Measurements from ENCODE around the gene SPATA21.

SPATA21 gene

DNA sequence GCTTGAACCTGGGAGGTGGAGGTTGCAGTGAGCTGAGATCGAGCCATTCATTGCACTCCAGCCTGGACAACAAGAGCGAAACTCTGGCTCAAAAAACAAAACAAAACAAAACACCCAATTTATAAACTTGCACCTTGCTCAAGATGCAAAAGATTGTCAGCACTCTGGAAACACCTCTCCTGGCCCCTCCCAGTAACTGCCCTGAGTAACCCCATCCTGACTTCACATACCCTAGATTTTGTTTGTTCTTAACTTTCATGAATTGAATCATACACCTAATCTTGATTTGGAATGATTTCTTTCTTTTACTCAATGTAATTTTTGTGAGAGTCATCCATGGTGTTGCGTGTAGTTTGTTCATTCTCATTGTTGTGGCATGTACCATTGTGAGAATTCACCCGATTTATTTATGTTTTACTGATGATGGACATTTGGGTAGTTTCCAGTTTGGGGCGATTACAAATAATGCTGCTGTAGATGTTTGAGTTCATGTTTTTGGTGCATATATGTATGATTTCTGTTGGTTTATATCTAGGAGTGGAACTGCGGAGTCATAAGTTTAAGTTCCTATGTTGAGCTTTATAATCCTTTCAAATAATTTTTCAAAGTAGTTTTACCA is 13.7 kb upstream of the SPATA21 start:
- no peak for DNase-seq

DNA sequence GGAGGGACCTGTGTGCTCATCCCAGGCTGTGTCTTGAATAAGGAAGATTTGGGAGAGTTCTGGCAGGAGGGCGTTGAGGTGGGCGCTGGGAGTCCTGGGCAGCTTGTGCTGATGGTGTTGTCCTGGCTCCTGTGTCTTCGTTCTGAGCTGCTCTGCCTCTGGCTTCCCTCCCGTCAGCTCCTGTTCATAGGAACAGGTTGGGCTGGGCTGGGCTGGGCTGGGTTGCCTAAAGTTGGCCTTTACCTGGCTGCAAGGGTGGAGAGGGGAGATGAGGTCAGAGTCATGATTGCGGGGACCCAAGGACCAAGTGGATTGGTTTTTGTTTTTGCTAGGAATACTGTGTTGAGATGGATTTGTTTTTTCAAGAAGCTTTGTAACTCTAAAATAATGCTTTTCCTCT is 12.4 kb upstream of the SPATA21 start:
- no peak for DNase-seq

DNA sequence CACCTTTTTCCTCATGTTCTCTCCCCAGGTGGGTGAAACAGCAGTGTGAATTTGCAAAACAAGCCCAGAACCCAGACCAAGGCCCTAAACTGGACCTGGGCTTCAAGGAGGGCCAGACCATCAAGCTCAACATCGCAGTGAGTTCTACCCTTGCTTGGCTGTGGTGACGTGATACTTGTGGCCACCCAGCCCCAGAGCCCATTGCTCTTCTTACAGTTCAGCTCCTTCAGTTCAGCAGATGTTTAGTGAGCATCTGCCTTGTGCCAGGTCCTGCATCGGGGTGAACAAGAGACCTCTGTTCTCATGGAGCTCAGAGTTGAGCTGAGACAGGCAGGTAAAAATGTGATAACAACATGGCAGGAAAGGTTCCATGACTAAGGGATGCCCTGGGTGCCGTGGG is 11.8 kb upstream of the SPATA21 start:
- DNase-seq, result no peak

DNA sequence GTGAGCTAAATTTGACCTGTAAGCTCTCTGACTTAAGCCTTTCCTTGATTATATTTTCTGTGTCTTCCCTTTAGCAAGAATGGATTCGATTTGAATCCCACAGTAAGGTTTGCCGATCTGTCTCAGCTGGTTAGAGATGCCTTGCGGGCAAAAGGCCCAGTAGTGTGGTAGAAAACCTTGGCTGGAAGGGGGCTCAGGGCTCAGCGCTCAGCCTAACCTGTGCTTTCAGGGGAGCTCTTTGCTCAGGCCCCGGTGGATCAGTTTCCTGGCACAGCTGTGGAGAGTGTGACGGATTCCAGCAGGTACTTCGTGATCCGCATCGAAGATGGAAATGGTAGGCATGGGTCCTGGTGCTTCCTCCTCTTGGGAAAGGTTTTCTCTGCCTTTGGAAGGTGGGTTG is 10.4 kb upstream of the SPATA21 start:
- DNase-seq, result no peak

DNA sequence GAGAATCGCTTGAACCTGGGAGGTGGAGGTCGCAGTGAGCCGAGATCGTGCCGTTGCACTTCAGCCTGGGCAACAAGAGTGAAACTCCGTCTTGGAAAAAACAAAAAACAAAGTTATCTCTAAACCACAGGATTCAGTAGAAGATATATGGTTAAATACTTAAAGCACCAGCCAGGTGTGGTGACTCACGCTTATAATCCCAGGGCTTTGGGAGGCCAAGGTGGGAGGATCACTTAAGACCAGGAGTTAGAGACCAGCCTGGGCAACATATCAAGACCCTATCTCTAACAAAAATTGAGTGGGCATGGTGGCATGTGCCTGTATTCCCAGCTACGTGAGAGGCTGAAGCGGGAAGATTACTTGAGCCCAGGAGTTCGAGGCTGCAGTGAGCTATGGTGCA is 8.9 kb upstream of the SPATA21 start:
- no peak for DNase-seq

DNA sequence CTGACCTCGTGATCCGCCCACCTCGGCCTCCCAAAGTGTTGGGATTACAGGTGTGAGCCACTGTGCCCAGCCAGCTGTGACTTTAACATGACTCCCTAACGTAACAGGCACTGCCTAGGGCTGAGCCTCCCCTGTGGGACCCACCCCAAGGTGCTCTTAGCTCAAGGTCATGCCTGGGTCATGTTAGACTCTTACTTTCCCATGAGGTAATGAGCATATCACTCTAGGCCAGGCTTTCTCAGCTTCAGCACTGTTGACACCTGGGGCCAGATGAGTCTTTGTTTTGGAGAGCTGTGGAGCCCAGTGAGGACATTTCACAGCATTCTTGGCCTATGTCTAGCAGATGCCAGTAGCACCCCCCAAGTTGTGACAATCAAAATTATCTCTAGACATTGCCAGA is 7.8 kb upstream of the SPATA21 start:
- DNase-seq, result no peak

DNA sequence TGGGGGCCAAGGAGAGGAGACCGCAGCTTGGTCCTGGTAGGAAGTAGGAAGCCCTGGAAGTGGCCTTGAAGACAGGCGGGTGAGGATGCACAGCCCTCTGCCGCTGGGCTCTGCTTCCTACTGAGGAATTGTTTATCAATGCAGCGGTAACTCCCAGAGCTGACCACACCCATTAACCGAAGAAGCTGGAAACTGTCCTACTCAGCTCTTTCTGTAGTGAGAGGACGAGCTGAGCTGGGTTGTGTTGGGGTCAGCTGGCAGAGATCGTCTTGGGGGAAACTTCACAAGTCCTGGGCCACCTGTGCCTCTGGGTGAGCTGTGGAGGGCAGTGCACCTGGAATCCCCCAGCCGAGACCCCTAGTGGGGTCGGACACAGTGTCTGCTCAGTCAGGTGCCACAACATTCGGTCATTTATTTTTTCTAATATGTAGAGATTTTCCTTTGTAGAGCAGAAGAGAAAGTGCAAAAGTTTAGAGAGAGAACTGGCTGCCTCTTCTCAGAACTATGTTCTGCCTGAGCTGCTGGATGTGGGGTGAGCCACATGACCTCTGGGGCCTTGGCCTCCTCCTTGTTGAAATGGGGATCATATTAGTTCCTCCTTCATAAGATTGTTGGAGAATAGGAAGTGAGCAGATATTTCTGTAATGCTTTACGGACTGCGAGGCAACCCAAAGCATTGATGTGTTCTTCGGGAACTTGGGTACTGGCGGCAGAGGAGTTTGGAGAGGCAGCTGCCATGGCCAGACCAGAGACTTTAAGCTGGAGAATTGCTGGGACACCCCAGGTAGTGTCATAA is 6.9 kb upstream of the SPATA21 start:
- DNase-seq, result no peak

DNA sequence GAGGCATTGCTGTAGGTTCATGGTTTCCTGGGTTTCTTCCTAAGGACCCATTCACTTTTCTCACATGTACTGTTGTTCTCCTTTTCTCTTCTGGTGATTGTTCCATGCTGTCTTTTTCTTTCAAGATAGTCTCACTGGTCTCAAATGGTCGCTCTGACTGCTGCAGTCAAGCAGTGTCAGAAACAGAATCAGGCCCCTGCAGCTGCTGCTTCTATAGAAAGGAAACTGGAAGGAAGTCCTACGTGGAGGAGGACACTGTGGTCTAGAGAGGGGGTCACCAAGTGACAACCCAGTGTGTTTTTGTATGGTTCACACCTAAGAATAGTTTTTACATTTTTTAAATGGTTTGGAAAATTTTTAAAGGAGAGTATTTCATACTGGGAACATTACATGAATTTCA is 5.7 kb upstream of the SPATA21 start:
- no peak for DNase-seq

DNA sequence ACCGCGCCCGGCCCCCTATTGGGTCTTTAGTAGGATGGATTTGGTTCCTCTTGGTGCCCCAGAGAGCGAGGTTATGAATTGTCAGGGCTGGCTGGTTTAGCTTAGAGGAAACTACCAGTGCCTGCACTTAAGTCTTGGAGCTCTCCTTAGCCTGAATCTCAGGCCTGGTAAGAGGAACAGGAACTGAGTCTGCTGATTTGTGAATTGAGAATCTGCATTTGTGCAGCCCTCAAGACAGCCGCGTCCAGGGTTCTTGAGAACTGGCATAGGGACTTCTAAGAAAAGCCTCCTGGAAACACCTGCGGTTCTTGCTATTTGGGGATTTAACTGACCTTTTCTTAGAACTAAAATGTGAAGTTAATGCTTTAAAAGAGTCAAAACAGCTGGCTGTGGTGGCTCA is 5.0 kb upstream of the SPATA21 start:
- no peak for DNase-seq

DNA sequence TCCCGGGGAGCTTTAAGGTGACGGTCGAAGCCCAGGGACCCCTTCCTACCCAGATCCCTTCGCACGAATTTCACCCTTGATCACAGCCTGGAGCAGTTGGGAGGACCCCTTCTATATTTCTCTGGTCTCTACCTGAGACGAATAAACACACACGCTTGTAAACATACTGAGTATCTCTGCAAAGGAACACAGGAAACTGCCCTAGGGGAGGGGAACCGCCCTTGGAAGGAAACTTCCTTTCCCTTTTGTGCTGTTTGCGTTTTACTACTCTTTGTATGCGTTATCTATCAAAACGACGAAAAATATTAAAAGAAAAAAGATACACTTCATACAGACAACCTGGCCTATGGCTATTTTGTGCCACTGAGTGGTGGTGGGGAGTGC is 4.0 kb upstream of the SPATA21 start:
- DNase-seq, result no peak

DNA sequence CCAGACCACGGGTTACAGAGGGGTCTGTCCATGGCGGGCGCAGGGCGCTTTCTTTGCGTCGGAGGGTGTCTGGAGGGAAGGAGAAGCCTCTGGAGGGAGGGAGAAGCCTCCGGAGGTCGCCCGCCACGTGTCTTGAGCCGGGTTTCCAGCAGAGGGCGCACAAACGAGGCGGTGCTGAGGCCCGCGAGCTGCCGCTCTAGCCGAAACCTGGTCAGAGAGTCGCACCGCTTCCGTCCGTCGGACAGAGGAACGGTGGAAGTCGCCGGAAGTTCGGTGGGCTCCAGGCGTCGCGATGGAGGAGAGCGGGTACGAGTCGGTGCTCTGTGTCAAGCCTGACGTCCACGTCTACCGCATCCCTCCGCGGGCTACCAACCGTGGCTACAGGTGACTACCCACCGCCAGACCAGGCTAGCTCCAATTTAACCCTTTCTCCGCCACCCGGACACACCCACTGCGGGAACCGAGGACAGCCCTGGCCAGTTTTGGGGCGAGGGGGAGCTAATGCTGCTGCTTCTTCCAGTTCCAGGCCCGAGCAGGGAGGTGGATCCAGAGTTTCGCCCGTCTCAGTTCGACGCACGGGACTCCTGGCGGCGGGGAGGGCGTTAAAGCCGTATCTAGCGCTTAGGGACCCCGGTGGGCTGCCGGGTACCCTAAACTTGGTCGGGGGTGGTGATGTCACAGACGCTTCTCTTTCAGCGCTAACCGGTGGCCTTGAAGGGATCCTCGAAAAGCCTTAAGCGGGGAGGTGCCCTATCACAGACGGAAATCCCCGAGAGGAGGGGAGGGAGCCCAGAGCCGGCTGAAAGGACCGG is 3.5 kb upstream of the SPATA21 start, which contains the start of gene NECAP2:
NECAP2 (plus strand) TSS at position 255 of the 812 bp plus-strand sequence; CDS start at position 293, 38 bp downstream.
- peak; percentile 89 to 93 for DNase-seq

DNA sequence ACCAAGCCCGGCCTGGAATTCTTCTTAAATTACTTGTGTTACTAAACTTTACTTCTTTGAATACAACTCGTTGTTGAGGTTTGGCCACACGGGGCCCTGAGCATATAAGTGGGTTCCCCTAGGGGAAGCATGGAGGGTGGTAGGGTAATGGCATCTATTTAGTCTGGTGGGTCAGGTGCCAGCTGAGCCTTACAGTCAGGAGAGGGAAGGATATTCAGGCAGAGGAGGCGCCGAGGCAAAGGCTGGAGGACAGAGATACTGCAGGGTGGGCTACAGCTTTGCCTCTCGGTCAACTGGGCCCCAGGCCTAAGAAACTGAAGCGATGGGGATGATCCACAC is 2.9 kb upstream of the SPATA21 start:
- no peak for DNase-seq

DNA sequence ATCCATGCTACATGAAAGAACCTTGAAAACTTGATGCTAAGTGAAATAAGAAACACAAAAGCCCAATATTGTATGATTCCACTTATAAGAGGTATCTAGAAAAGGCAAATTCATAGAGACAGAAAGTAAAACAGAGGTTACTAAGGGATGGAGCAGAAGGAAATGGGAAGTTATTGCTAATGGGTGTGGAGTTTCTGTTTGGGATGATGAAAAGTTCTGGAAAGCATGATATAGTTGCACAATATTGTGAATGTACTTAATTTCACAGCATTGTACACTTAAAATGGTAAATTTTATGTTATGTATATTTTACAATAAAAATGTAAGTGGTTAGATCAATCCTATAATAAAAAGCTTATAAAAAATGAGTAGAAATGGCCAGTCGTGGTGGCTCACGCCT is 1.7 kb upstream of the SPATA21 start:
- no peak for DNase-seq

DNA sequence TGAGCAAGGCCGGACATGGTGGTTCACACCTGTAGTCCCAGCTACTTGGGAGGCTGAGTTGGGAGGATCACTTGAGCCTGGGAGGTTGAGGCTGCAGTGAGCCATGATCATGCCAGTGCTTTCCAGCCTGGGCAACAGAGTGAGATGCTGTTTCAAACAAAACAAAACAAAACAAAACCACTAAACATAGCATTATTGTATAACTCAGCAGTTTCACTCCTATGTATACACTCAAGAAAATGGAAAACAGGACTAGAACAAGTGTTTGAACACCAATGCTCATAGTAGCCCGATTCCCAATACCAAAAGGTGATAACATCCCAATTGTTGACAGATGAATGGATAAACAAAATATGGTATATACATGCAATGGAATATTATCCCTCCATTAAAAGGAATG is 1.3 kb upstream of the SPATA21 start:
- no peak for DNase-seq

DNA sequence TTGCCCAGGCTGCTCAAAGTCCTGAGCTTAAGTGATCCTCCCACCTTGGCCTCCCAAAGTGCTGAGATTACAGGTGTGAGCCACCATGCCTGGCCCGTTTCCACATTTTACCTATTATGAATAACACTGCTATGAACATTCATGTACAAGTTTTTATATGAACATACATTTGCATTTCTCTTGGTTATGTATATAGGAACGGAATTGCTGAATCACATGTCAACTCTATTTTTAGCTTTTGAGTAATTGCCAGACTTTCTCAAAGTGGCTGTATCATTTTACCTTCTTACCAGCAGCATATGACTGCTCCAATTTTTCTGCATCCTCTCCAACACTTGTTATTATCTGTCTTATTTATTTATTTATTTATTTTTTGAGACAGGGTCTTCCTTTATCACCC is 2.7 kb downstream of the SPATA21 start:
- no peak for DNase-seq

DNA sequence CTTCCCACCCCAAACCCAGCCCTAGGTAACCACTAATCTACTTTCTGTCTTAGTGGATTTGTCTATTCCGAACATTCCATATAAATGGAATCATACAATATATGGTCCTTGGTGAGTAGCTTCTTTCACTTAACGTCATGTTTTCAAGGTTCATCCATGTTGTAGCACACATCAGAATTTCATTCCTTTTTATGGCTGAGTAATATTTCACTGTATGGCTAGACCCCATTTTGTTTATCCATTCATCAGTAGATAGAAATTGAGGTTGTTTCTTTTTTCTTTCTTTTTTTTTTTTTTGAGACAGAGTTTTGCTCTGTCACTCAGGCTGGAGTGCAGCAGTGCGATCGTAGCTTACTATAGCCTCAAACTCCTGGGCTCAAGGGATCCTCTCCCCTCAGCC is 3.2 kb downstream of the SPATA21 start:
- no peak for DNase-seq

DNA sequence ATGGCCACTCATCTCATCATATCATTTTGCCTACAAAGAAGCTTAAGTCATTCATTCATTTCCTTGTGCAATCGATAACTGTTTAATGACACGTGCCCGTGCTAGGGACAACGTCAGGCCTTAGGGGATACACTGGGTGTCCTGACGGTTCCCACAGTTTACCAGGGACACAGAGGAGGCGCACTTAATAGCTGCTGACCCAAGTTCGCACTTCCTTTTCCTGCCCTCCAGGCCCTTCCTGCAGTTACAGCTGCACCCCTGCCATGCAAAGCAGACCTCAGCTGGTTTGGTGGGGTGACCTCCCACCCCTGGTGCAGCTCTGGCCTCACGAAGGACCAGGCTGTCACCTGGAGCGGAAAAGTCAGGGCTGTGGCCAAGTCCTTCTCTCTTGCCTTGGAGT is 4.2 kb downstream of the SPATA21 start:
- no peak for DNase-seq

DNA sequence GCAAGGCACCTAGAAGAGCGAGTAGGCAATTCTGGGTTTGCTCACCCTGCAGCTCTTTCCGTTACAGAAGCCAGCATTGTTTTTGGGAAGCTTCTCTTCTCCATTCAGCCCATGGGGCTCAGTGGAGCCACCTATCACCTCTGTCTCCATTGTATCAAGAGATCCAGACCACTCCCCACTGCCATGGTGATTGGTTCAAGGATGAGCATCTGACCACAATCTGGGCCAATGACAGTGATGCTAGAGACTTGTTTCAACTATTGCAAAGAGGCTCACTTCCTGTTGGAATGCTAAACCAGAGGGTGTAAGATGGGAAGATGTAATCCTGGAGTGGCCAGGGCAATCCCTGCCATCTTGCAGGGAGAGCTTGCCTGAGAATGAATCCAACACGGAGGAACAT is 6.6 kb downstream of the SPATA21 start:
- no peak for DNase-seq

DNA sequence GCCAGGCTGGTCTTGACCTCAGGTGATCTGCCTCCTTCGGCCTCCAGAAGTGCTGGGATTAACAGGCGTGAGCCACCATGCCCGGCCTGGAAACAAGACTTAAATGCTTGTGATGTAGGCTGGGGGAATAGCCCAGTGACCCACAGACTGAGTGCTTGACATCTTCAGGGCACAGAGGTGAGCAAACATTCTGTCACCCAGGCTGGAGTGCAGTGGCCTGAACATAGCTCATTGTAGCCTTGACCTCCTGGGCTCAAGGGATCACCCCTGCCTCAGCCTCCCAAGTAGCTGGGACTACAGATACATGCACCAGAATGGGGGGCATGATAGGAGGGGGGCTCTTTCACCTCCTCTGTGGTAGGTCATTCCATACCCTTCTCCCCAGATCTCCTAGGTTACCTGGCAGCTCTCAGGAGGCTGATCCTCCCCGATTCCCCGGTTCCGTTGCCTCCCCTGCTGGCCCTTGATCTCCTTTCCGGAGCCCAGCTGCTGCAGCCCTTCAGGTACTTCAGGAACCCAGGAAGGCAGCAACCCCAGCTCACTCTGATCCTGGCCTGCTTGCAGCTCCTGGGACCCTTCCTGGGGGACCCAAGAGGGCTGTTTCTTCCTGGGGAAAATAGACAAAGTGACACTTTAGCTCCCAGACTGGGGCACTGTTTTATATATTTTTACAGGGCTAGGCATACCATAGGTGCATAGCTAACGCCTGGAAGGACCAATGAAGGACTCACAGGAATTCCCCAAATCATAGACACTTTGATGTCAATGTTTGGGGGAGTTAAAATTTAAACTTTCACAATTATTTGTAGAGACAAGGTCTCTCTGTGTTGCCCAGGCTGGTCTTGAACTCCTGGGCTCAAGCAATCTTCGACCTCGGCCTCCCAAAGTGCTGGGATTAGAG is 11.8 kb downstream of the SPATA21 start:
- DNase-seq, result no peak

DNA sequence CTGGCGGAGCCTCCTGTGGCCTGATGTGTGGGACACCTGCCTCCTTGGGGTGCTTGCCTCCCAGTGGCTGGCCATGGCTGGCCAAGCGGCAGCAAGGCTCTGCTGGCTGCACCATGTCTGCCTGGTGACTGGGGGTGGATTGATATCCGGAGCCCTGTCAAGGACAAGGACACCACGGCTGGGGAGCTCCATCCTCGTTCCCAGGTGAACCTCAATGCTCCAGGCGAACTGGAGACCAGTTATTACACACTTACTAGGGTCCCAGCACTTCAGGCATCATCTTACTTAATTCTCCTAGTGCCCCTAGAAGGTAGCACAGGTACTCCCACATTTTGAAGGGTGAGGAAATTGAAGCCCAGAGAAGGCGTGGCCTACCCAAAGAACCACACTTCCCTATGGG is 15.2 kb downstream of the SPATA21 start:
- DNase-seq, result no peak

DNA sequence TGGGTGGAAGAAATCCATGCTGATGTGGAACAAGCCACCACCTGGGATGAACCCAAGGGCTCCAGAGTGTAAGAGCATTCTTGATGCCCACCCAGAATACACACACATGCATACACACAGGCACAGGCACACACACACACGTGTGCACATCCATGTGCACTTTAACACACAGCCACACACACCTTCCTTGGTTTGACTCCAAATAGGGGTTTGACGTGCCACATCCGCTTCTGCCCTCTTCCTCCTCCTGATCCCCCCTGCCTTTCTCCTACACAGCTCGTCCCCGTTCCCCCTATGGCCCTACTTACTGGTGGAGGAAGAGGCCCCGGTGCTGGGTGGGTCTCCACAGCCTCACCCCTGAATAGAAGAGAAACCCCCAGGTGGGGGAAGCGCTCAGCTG is 16.0 kb downstream of the SPATA21 start:
- DNase-seq, result no peak

DNA sequence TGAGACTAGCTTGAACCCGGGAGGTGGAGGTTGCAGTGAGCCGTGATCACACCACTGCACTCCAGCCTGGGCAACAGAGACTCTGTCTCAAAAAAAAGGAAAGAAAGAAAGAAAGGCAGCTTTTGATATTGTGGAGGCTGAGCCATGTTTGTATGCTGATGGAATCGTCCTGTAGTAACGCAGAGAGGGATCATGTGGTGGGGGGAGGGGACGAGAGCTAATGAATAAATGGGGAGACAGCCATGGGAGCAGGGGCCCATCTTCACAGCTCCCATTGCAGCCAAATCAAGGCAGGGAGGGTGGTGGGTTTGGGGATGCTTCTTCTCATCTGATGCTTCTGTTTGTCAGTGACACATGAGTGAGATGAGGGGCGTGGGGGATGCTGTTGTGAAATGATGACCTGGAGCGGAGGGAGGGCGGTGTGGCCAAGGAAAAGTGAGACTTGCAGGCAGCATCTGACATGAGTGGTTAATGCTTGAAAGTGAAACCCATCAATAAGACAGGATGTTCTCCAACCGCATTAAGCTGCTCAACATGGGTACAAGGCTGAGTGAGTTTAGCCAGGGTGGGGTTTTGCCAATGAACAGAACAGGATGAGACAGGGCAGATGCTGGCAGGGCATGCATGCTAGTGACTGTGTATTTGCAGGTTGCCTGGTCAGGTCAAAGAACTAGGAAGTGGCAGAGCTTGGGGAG is 16.7 kb downstream of the SPATA21 start:
- no peak for DNase-seq

Data from NCI-H1930 (cell line).